Parathyroid adenoma (tissue), 2 donors: ENCODE results near the gene PCCA.
A peak's percentile ranks its signal among the peaks of the same experiment; 100 is the strongest.

Experiments used
- H2AFZ ChIP-seq: fragments of 300-600 bp; sonication (generic); one replicate; pipeline ENCODE4 v1.7.0; 2017; ENCODE audit warnings: antibody characterized with exemption, mild to moderate bottlenecking
- H3K27ac ChIP-seq: fragments of 300-600 bp; sonication (generic); one replicate; pipeline ENCODE4 v1.7.0; 2017
- H3K27me3 ChIP-seq: fragments of 300-600 bp; sonication (generic); one replicate; pipeline ENCODE4 v1.7.0; 2017; ENCODE audit warnings: low read length; ENCODE audit not compliant: control insufficient read depth, insufficient read depth
- H3K36me3 ChIP-seq: fragments of 300-600 bp; sonication (generic); one replicate; pipeline ENCODE4 v1.7.0; 2017; ENCODE audit warnings: low read length; ENCODE audit not compliant: control insufficient read depth, insufficient read depth
- H3K4me1 ChIP-seq: fragments of 300-600 bp; sonication (generic); one replicate; pipeline ENCODE4 v1.7.0; 2017; ENCODE audit warnings: control low read depth
- H3K4me2 ChIP-seq: fragments of 300-600 bp; sonication (generic); one replicate; pipeline ENCODE4 v1.7.0; 2017; ENCODE audit warnings: low read length
- H3K4me3 ChIP-seq: fragments of 300-600 bp; sonication (generic); one replicate; pipeline ENCODE4 v1.7.0; 2017; ENCODE audit warnings: low read depth, low read length
- H3K79me2 ChIP-seq: fragments of 300-600 bp; sonication (generic); one replicate; pipeline ENCODE4 v1.7.0; 2017; ENCODE audit warnings: control low read depth
- H3K9ac ChIP-seq: fragments of 300-600 bp; sonication (generic); one replicate; pipeline ENCODE4 v1.7.0; 2017; ENCODE audit warnings: mild to moderate bottlenecking
- H3K9me3 ChIP-seq: fragments of 300-600 bp; sonication (generic); one replicate; pipeline ENCODE4 v1.7.0; 2017; ENCODE audit warnings: low read length; ENCODE audit not compliant: control insufficient read depth
- CTCF ChIP-seq: fragments of 300-600 bp; sonication (generic); IDR thresholded peaks from one replicate; pipeline ENCODE4 v1.7.0; 2017; ENCODE audit warnings: antibody characterized with exemption, mild to moderate bottlenecking
- donor health status: primary hyperparathyroidism.

PCCA gene

GRCh38 chr13:100230769-100231149 is 141.9 kb downstream of the PCCA start:
- Histone ChIP-seq H3K4me3 (no peak overlapping the region), H3K9ac (no peak overlapping the region), H3K9me3 (no peaks in the 10 kb centered on the region), H3K4me2 (no peak overlapping the region), H3K79me2 (no peaks in the 10 kb centered on the region), H3K27me3 (no peaks in the 10 kb centered on the region), H3K36me3 (no peaks in the 10 kb centered on the region), H3K4me1 (no peaks in the 10 kb centered on the region), H2AFZ (no peak overlapping the region), H3K27ac (no peak overlapping the region)
- TF ChIP-seq CTCF, result no peak

- Histone ChIP-seq H3K4me3 (no peak overlapping the region), H3K4me1 (no peaks in the 10 kb centered on the region), H3K27ac (no peak overlapping the region), H3K9me3 (no peaks in the 10 kb centered on the region), H3K36me3 (no peaks in the 10 kb centered on the region), H3K9ac (no peak overlapping the region), H2AFZ (no peak overlapping the region), H3K27me3 (no peaks in the 10 kb centered on the region), H3K79me2 (no peaks in the 10 kb centered on the region), H3K4me2 (no peak overlapping the region)
- no peak for TF ChIP-seq CTCF
These were observed 142.3 kb downstream of the PCCA start for GRCh38 chr13:100231176-100231575.

GRCh38 chr13:100234006-100234405 is 145.1 kb downstream of the PCCA start:
- Histone ChIP-seq H3K27ac (no peak overlapping the region), H3K4me1 (no peaks in the 10 kb centered on the region), H3K9ac (no peak overlapping the region), H3K4me2 (no peak overlapping the region), H3K9me3 (no peaks in the 10 kb centered on the region), H3K27me3 (no peaks in the 10 kb centered on the region), H3K36me3 (no peaks in the 10 kb centered on the region), H3K79me2 (no peaks in the 10 kb centered on the region), H2AFZ (no peak overlapping the region), H3K4me3 (no peak overlapping the region)
- no peak for TF ChIP-seq CTCF

- no peaks in the 10 kb centered on the region for H3K36me3 ChIP-seq
- no peak overlapping the region for H3K27ac ChIP-seq
- no peak overlapping the region for H3K4me3 ChIP-seq
- H3K9me3 ChIP-seq, result no peaks in the 10 kb centered on the region
- no peaks in the 10 kb centered on the region for H3K79me2 ChIP-seq
- no peak overlapping the region for H2AFZ ChIP-seq
- H3K27me3 ChIP-seq, result no peaks in the 10 kb centered on the region
- H3K4me2 ChIP-seq, result no peak overlapping the region
- TF ChIP-seq CTCF, result no peak
- H3K9ac ChIP-seq, result no peak overlapping the region
- H3K4me1 ChIP-seq, result no peaks in the 10 kb centered on the region
These were observed 145.7 kb downstream of the PCCA start for GRCh38 chr13:100234524-100235136.

- no peak overlapping the region for H3K4me2 ChIP-seq
- no peaks in the 10 kb centered on the region for H3K79me2 ChIP-seq
- no peak overlapping the region for H2AFZ ChIP-seq
- no peaks in the 10 kb centered on the region for H3K27me3 ChIP-seq
- TF ChIP-seq CTCF, result peak; percentile 40
- no peaks in the 10 kb centered on the region for H3K4me1 ChIP-seq
- H3K9ac ChIP-seq, result no peak overlapping the region
- no peak overlapping the region for H3K4me3 ChIP-seq
- H3K9me3 ChIP-seq, result no peaks in the 10 kb centered on the region
- H3K27ac ChIP-seq, result no peak overlapping the region
- no peaks in the 10 kb centered on the region for H3K36me3 ChIP-seq
These were observed 146.5 kb downstream of the PCCA start for GRCh38 chr13:100235311-100235901.
